Endodermal cell (in vitro differentiated cells): Measurements from ENCODE around the gene MYO7B. TPM values are rescaled to one million over a fixed set of nuclear protein-coding genes. Genes with fewer than 3 reads are reported as not detected.

Source experiments
- DNase-seq: peaks from one replicate; pipeline ENCODE4 v3.0.0-alpha.2; 2017
- H3K27ac ChIP-seq: 2 replicates; pipeline ENCODE4 v1.5.1; 2013; ENCODE audit warnings: mild to moderate bottlenecking, low read depth, low read length, moderate library complexity
- H3K27me3 ChIP-seq: 2 replicates; pipeline ENCODE4 v1.6.1; 2013; ENCODE audit warnings: mild to moderate bottlenecking, low read length, moderate library complexity; ENCODE audit not compliant: insufficient read depth, control insufficient read depth, poor library complexity, severe bottlenecking
- H3K36me3 ChIP-seq: 2 replicates; pipeline ENCODE4 v1.7.0; 2013; ENCODE audit warnings: mild to moderate bottlenecking, low read length, moderate library complexity; ENCODE audit not compliant: control insufficient read depth, insufficient read depth
- H3K4me1 ChIP-seq: one replicate; pipeline ENCODE4 v1.7.0; 2013; ENCODE audit warnings: low read length; ENCODE audit not compliant: control insufficient read depth, insufficient read depth
- H3K4me3 ChIP-seq: 2 replicates; pipeline ENCODE4 v1.5.1; 2013; ENCODE audit warnings: mild to moderate bottlenecking, low read length, moderate library complexity
- H3K9ac ChIP-seq: 2 replicates; pipeline ENCODE4 v1.6.1; 2013; ENCODE audit warnings: mild to moderate bottlenecking, low read length, moderate library complexity; ENCODE audit not compliant: poor library complexity, severe bottlenecking; ENCODE audit errors: extremely low read depth
- H3K9me3 ChIP-seq: 2 replicates; pipeline ENCODE4 v1.6.1; 2013; ENCODE audit warnings: mild to moderate bottlenecking, low read length, moderate library complexity; ENCODE audit not compliant: control insufficient read depth
- H3K27ac Mint-ChIP-seq: 2 replicates; pipeline ENCODE4 v1.8.0; 2020; ENCODE audit warnings: mixed read lengths
- H3K27me3 Mint-ChIP-seq: 2 replicates; pipeline ENCODE4 v1.8.0; 2021; ENCODE audit warnings: mild to moderate bottlenecking, mixed read lengths; ENCODE audit not compliant: insufficient read depth
- H3K36me3 Mint-ChIP-seq: 2 replicates; pipeline ENCODE4 v1.8.0; 2020; ENCODE audit warnings: low read depth, mixed read lengths
- H3K4me1 Mint-ChIP-seq: 2 replicates; pipeline ENCODE4 v1.8.0; 2020; ENCODE audit warnings: mixed read lengths
- H3K4me3 Mint-ChIP-seq: 2 replicates; pipeline ENCODE4 v1.8.0; 2020; ENCODE audit warnings: mild to moderate bottlenecking, moderate library complexity, mixed read lengths
- H3K9me3 Mint-ChIP-seq: 2 replicates; pipeline ENCODE4 v1.8.0; 2020; ENCODE audit warnings: mild to moderate bottlenecking, mixed read lengths
- CTCF ChIP-seq: fragments of 200-600 bp; sonication (generic); conservative IDR thresholded peaks from 2 replicates; pipeline ENCODE4 v1.5.0; 2021; ENCODE audit warnings: antibody characterized with exemption, mild to moderate bottlenecking
- WGBS, 2 experiments: methylation state at CpG; one replicate each; pipeline versions ENCODE4 v1.1.5 to v1.1.7; 2013; ENCODE audit warnings: missing lambda C conversion rate in 2 of 2, mixed read lengths in 1 of 2; ENCODE audit not compliant: insufficient coverage in 1 of 2, insufficient read length in 1 of 2; 5-methylcytosine and 5-hydroxymethylcytosine counted together
- total RNA-seq, 2 donors: library from RNA; stranded (reverse); fragmentation: NEBNext Ultra II Directional in 1 of 2; extraction: Animal tissue kit (Norgen Biotek cat#: 25700) in 1 of 2; gene quantifications; 2 replicates in 1 of 2; 3 replicates in 1 of 2; pipeline ENCODE4 v1.2.1, GENCODE V29; 2021

The MYO7B gene
- total RNA-seq, 2 donors from 2014 or later = 0.11 TPM; not detected in 1

DNA sequence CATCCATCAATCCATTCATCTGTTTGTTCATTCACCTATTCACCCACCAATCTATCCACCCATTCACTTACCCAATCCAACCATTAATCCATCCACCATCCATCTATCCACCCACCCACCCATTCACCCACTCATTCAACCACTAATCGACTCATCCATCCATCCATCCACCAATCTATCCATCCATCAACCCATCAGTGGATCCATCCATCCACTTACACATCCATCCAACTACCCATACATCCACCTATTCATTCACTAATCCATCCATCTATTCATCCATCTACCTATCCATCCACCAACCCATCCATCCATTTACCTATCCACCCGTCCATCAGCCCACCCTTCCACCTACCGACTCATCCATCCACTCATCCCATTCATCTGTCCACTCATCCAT lies 11.3 kb downstream of the MYO7B start:
- Mint-ChIP-seq H3K4me3 (no peak overlapping the region), H3K36me3 (no peaks in the 10 kb centered on the region), H3K27me3 (peaks cover 24% of the 10 kb centered on the region), H3K4me1 (peaks cover 17% of the 10 kb centered on the region), H3K9me3 (no peaks in the 10 kb centered on the region), H3K27ac (no peak overlapping the region)
- H3K9me3 ChIP-seq = peaks cover 5% of the 10 kb centered on the region
- H3K27me3 ChIP-seq = peaks cover 20% of the 10 kb centered on the region
- no peak for TF ChIP-seq CTCF
- no peak overlapping the region for H3K27ac ChIP-seq
- H3K36me3 ChIP-seq = no peaks in the 10 kb centered on the region
- H3K4me1 ChIP-seq = peaks cover 6% of the 10 kb centered on the region
- no peak for DNase-seq
- no peak overlapping the region for H3K4me3 ChIP-seq
- H3K9ac ChIP-seq = no peak overlapping the region
- WGBS, 2 experiments = 60 to 92% methylated on average over 1 to 3 of the region's 3 CpGs

GRCh38 chr2:127551221-127551930 lies 15.9 kb downstream of the MYO7B start:
- TF ChIP-seq CTCF = no peak
- Mint-ChIP-seq H3K27me3 (peaks cover 19% of the 10 kb centered on the region), H3K27ac (no peak overlapping the region), H3K36me3 (no peaks in the 10 kb centered on the region), H3K9me3 (peaks cover 1% of the 10 kb centered on the region), H3K4me3 (no peak overlapping the region), H3K4me1 (peaks cover 1% of the 10 kb centered on the region)
- H3K36me3 ChIP-seq = no peaks in the 10 kb centered on the region
- no peak overlapping the region for H3K4me3 ChIP-seq
- 86 to 95% methylated on average over 3 to 7 of the region's 7 CpGs for WGBS, 2 experiments
- peaks cover 17% of the 10 kb centered on the region for H3K27me3 ChIP-seq
- peaks cover 11% of the 10 kb centered on the region for H3K9me3 ChIP-seq
- no peak overlapping the region for H3K9ac ChIP-seq
- no peaks in the 10 kb centered on the region for H3K4me1 ChIP-seq
- no peak overlapping the region for H3K27ac ChIP-seq
- no peak for DNase-seq

DNA sequence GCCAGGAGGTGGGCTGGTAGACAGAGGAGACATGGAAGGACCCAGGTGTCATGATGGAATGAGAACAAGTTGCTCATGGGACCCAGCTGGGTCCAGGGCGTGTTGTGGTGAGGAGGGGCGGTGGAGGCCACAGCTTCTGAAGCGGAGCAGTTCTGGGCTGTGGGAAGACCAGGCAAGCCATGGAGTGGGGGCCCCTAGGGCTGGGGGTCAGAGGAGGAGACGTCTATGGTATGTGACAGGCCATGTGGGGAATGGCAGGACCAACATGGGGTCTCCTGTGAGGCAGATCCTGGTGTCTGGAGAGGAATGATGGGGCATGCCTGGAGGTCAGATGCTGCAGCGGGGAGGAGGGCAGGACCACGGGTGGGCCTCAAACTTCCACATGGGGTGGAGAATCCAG lies 16.9 kb downstream of the MYO7B start:
- TF ChIP-seq CTCF = no peak
- Mint-ChIP-seq H3K36me3 (no peaks in the 10 kb centered on the region), H3K27ac (no peak overlapping the region)

More for the DNA sequence above, 16.9 kb downstream of the MYO7B start:
- no peak overlapping the region for H3K4me3 Mint-ChIP-seq
- Histone ChIP-seq H3K9me3 (peaks cover 14% of the 10 kb centered on the region), H3K4me1 (no peaks in the 10 kb centered on the region), H3K36me3 (no peaks in the 10 kb centered on the region), H3K27ac (no peak overlapping the region), H3K27me3 (peaks cover 8% of the 10 kb centered on the region), H3K4me3 (no peak overlapping the region), H3K9ac (no peak overlapping the region)
- DNase-seq = no peak
- 87 to 93% methylated on average over 5 to 6 of the region's 6 CpGs for WGBS, 2 experiments
- H3K9me3 Mint-ChIP-seq = peaks cover 10% of the 10 kb centered on the region
- peaks cover 9% of the 10 kb centered on the region for H3K27me3 Mint-ChIP-seq
- H3K4me1 Mint-ChIP-seq = peaks cover 7% of the 10 kb centered on the region
